GM23338 (cell line): ENCODE measurements around the gene FAM43A. TPM values are rescaled to one million over a fixed set of nuclear protein-coding genes. Genes with fewer than 3 reads are reported as not detected.

Source experiments
- ATAC-seq: fragments of 200-7000 bp; cut with Tn5 transposase; 3 replicates; pipeline ENCODE4 v1.9.1; 2020
- DNase-seq: peaks from one replicate; pipeline ENCODE4 v3.0.0-alpha.2; 2015; ENCODE audit warnings: low spot score
- H2AFZ ChIP-seq: fragments of 200-600 bp; sonication (generic); 2 replicates; pipeline ENCODE4 v1.8.0; 2016; ENCODE audit warnings: antibody characterized with exemption, mild to moderate bottlenecking, moderate library complexity
- H3F3A ChIP-seq: fragments of 200-600 bp; sonication (generic); replicated peaks from 2 replicates; pipeline ENCODE4 v1.8.0; 2017; ENCODE audit warnings: antibody characterized with exemption, mixed run types, low read depth
- H3K27ac ChIP-seq: fragments of 200-600 bp; sonication (generic); 2 replicates; pipeline ENCODE4 v1.6.1; 2016; ENCODE audit warnings: low read depth
- H3K27me3 ChIP-seq: fragments of 200-600 bp; sonication (generic); 2 replicates; pipeline ENCODE4 v1.8.0; 2016; ENCODE audit warnings: mild to moderate bottlenecking, mixed run types, moderate library complexity; ENCODE audit not compliant: insufficient read depth
- H3K36me3 ChIP-seq: fragments of 200-600 bp; sonication (generic); 2 replicates; pipeline ENCODE4 v1.8.0; 2016; ENCODE audit warnings: mild to moderate bottlenecking; ENCODE audit not compliant: insufficient read depth
- H3K4me1 ChIP-seq: fragments of 200-600 bp; sonication (generic); 2 replicates; pipeline ENCODE4 v1.8.0; 2016; ENCODE audit warnings: mild to moderate bottlenecking, moderate library complexity; ENCODE audit not compliant: insufficient read depth
- H3K4me2 ChIP-seq: fragments of 200-600 bp; sonication (generic); 2 replicates; pipeline ENCODE4 v1.7.1; 2017; ENCODE audit warnings: mixed run types
- H3K4me3 ChIP-seq: fragments of 200-600 bp; sonication (generic); 2 replicates; pipeline ENCODE4 v1.6.1; 2016; ENCODE audit warnings: mixed run types
- H3K79me2 ChIP-seq: fragments of 200-600 bp; sonication (generic); replicated peaks from 2 replicates; pipeline ENCODE4 v1.8.0; 2017; ENCODE audit warnings: mild to moderate bottlenecking; ENCODE audit not compliant: insufficient read depth
- H3K9me2 ChIP-seq: fragments of 200-600 bp; sonication (generic); 2 replicates; pipeline ENCODE4 v1.8.0; 2017; ENCODE audit not compliant: insufficient read depth
- H4K20me1 ChIP-seq: fragments of 200-600 bp; sonication (generic); replicated peaks from 2 replicates; pipeline ENCODE4 v1.8.0; 2017; ENCODE audit warnings: mild to moderate bottlenecking; ENCODE audit not compliant: insufficient read depth
- H3K27ac Mint-ChIP-seq: 2 replicates; pipeline ENCODE4 v1.8.0; 2020; ENCODE audit warnings: inconsistent platforms, mild to moderate bottlenecking, moderate library complexity, mixed read lengths
- H3K27me3 Mint-ChIP-seq: 3 replicates; pipeline ENCODE4 v1.8.0; 2022; ENCODE audit warnings: low read depth, mild to moderate bottlenecking, moderate library complexity, mixed read lengths, inconsistent platforms; ENCODE audit not compliant: insufficient read depth, poor library complexity
- H3K36me3 Mint-ChIP-seq: 3 replicates; pipeline ENCODE4 v1.8.0; 2021; ENCODE audit warnings: low read depth, mild to moderate bottlenecking, inconsistent platforms, moderate library complexity, mixed read lengths
- H3K4me1 Mint-ChIP-seq: 3 replicates; pipeline ENCODE4 v1.8.0; 2020; ENCODE audit warnings: mild to moderate bottlenecking, inconsistent platforms, mixed read lengths
- H3K4me3 Mint-ChIP-seq: 3 replicates; pipeline ENCODE4 v1.8.0; 2021; ENCODE audit warnings: moderate library complexity, mild to moderate bottlenecking, inconsistent platforms, mixed read lengths
- H3K9me3 Mint-ChIP-seq: 3 replicates; pipeline ENCODE4 v1.8.0; 2020; ENCODE audit warnings: moderate library complexity, mild to moderate bottlenecking, inconsistent platforms, mixed read lengths
- CTCF ChIP-seq, 2 experiments: fragments of 200-600 bp in 1 of 2; sonication (generic) in 1 of 2; conservative IDR thresholded peaks; 2 replicates each; pipeline versions ENCODE4 v1.5.1 to v1.6.1; 2016 to 2017; ENCODE audit warnings: antibody characterized with exemption in 2 of 2, low read depth in 2 of 2, mild to moderate bottlenecking in 2 of 2, moderate library complexity in 1 of 2
- EZH2phosphoT487 ChIP-seq: fragments of 200-600 bp; sonication (generic); IDR thresholded peaks from one replicate; pipeline ENCODE4 v1.8.1; 2018; ENCODE audit warnings: antibody characterized with exemption; ENCODE audit not compliant: unreplicated experiment
- polyA plus RNA-seq: library from polyadenylated mRNA; unstranded; fragments of >200 nt; fragmentation: Nextera tagmentation; extraction: Ambion mirVana; gene quantifications from 2 replicates; pipeline ENCODE4 v1.2.1, GENCODE V29; 2016
- total RNA-seq: library from RNA; depleted of rRNA; stranded (reverse); fragments of >200 nt; shearing (Covaris generic); gene quantifications from 2 replicates; pipeline ENCODE4 v1.2.3, GENCODE V29; 2014
- TF ChIP-seq, protein P1 (sequence below): fragments of 250-450 bp; sonication (Bioruptor Pico); IDR thresholded peaks from 2 replicates; pipeline ENCODE4 v1.5.0; 2020; ENCODE audit warnings: mild to moderate bottlenecking, moderate library complexity

The FAM43A gene
- total and polyA plus RNA-seq, 2 experiments from 2014 or later = 2.4 to 6.4 TPM

DNA sequence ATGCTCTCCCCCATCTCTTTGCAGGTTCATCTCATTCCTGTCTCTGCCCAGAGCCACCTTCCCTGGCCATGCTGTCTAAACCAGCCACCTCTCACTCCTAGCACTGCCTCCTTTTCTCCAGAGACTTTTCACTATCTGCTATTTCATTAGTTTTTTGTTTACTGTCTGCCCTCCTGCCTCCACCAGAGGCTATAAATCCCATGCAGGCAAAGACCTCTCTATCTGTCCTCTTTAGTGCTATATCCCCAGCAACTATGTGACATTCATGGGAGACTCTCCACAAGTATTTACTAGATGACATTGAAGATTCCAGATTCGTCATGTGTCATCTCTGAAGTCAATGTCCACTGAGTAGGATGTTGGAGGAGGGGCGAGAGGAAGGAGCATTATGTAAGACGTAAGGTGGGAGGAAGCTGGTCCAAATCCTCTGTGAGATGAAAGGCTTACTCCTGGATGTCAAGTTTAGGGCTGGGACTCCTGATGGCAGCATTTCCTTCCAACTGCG, 3.4 kb upstream of the FAM43A start (continued):
- TF ChIP-seq, protein P1, sequence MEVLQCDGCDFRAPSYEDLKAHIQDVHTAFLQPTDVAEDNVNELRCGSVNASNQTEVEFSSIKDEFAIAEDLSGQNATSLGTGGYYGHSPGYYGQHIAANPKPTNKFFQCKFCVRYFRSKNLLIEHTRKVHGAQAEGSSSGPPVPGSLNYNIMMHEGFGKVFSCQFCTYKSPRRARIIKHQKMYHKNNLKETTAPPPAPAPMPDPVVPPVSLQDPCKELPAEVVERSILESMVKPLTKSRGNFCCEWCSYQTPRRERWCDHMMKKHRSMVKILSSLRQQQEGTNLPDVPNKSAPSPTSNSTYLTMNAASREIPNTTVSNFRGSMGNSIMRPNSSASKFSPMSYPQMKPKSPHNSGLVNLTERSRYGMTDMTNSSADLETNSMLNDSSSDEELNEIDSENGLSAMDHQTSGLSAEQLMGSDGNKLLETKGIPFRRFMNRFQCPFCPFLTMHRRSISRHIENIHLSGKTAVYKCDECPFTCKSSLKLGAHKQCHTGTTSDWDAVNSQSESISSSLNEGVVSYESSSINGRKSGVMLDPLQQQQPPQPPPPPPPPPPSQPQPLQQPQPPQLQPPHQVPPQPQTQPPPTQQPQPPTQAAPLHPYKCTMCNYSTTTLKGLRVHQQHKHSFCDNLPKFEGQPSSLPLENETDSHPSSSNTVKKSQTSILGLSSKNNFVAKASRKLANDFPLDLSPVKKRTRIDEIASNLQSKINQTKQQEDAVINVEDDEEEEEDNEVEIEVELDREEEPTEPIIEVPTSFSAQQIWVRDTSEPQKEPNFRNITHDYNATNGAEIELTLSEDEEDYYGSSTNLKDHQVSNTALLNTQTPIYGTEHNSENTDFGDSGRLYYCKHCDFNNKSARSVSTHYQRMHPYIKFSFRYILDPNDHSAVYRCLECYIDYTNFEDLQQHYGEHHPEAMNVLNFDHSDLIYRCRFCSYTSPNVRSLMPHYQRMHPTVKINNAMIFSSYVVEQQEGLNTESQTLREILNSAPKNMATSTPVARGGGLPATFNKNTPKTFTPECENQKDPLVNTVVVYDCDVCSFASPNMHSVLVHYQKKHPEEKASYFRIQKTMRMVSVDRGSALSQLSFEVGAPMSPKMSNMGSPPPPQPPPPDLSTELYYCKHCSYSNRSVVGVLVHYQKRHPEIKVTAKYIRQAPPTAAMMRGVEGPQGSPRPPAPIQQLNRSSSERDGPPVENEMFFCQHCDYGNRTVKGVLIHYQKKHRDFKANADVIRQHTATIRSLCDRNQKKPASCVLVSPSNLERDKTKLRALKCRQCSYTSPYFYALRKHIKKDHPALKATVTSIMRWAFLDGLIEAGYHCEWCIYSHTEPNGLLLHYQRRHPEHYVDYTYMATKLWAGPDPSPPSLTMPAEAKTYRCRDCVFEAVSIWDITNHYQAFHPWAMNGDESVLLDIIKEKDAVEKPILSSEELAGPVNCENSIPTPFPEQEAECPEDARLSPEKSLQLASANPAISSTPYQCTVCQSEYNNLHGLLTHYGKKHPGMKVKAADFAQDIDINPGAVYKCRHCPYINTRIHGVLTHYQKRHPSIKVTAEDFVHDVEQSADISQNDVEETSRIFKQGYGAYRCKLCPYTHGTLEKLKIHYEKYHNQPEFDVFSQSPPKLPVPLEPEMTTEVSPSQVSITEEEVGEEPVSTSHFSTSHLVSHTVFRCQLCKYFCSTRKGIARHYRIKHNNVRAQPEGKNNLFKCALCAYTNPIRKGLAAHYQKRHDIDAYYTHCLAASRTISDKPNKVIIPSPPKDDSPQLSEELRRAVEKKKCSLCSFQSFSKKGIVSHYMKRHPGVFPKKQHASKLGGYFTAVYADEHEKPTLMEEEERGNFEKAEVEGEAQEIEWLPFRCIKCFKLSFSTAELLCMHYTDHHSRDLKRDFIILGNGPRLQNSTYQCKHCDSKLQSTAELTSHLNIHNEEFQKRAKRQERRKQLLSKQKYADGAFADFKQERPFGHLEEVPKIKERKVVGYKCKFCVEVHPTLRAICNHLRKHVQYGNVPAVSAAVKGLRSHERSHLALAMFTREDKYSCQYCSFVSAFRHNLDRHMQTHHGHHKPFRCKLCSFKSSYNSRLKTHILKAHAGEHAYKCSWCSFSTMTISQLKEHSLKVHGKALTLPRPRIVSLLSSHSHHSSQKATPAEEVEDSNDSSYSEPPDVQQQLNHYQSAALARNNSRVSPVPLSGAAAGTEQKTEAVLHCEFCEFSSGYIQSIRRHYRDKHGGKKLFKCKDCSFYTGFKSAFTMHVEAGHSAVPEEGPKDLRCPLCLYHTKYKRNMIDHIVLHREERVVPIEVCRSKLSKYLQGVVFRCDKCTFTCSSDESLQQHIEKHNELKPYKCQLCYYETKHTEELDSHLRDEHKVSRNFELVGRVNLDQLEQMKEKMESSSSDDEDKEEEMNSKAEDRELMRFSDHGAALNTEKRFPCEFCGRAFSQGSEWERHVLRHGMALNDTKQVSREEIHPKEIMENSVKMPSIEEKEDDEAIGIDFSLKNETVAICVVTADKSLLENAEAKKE (CRISPR knock-in tag) = no peak
- TF ChIP-seq EZH2phosphoT487 = no peak

GRCh38 chr3:194682694-194683310, 2.9 kb upstream of the FAM43A start:
- H3K4me2 ChIP-seq = no peak overlapping the region
- no peak overlapping the region for H3K4me3 ChIP-seq
- H2AFZ ChIP-seq = no peak overlapping the region
- no peaks in the 10 kb centered on the region; the same call in 1 of the 2 replicates for H3F3A ChIP-seq
- peak; percentile 90 for DNase-seq
- H3K36me3 ChIP-seq = no peaks in the 10 kb centered on the region
- H3K27me3 Mint-ChIP-seq = peaks cover 29% of the 10 kb centered on the region
- H3K9me3 Mint-ChIP-seq = no peaks in the 10 kb centered on the region
- H3K27ac Mint-ChIP-seq = no peak overlapping the region
- H3K9me2 ChIP-seq = no peaks in the 10 kb centered on the region
- H3K4me1 ChIP-seq = no peaks in the 10 kb centered on the region; the same call in 1 of the 2 replicates
- H3K4me1 Mint-ChIP-seq = peaks cover 12% of the 10 kb centered on the region
- no peak for TF ChIP-seq EZH2phosphoT487
- TF ChIP-seq CTCF (conservative IDR thresholded peaks at IDR 0.05; ENCODE audit: low read depth in 2 of 2) = peak; percentile 85 to 93
- no peaks in the 10 kb centered on the region for H3K36me3 Mint-ChIP-seq
- H3K79me2 ChIP-seq = no peaks in the 10 kb centered on the region
- H3K27ac ChIP-seq = no peak overlapping the region
- no peaks in the 10 kb centered on the region; the same call in 1 of the 2 replicates for H4K20me1 ChIP-seq
- H3K27me3 ChIP-seq = peaks cover 43% of the 10 kb centered on the region
- peak; percentile 17 for ATAC-seq
- no peak overlapping the region; the same call in 2 of the 3 replicates for H3K4me3 Mint-ChIP-seq
